SK-N-SH (cell line): Measurements from ENCODE around the gene C17orf75. TPM values are rescaled to one million over a fixed set of nuclear protein-coding genes. Genes with fewer than 3 reads are reported as not detected.

Source experiments
- CTCF ChIA-PET: fragments of 300-600, 350-600 bp; formaldehyde crosslinking; extraction: SDS; loops from one replicate; lab custom pipeline; 2021; lab: Yijun Ruan, JAX
- POLR2A ChIA-PET: fragments of 350-600 bp; sonication (Branson Sonifier 250); formaldehyde crosslinking; extraction: SDS; loops from one replicate; lab custom pipeline; 2020; ENCODE audit warnings: antibody characterized with exemption, inconsistent platforms; lab: Yijun Ruan, JAX
- DNase-seq: peaks from one replicate; pipeline ENCODE4 v3.0.0; 2012
- H2AFZ ChIP-seq: fragments of 200-600 bp; sonication (generic); 2 replicates; pipeline ENCODE4 v1.8.1; 2016; ENCODE audit warnings: antibody characterized with exemption, mild to moderate bottlenecking, low read depth
- H3F3A ChIP-seq: fragments of 200-600 bp; sonication (generic); replicated peaks from 2 replicates; pipeline ENCODE3; 2016; ENCODE audit warnings: antibody characterized with exemption, mild to moderate bottlenecking; ENCODE audit not compliant: insufficient read depth
- H3K27ac ChIP-seq, 2 experiments: fragments of 200-500 bp in 1 of 2; fragments of 200-600 bp in 1 of 2; sonication (Bioruptor generic) in 1 of 2; sonication (generic), shearing (Covaris generic) in 1 of 2; 2 replicates each; pipeline versions ENCODE4 v1.5.1 to v1.6.1; 2014 to 2016; ENCODE audit warnings: low read depth in 2 of 2, inconsistent platforms in 1 of 2, low read length in 1 of 2, mild to moderate bottlenecking in 1 of 2, mixed read lengths in 1 of 2
- H3K27me3 ChIP-seq: fragments of 200-600 bp; sonication (generic), shearing (Covaris generic); 2 replicates; pipeline ENCODE4 v1.6.1; 2016; ENCODE audit warnings: mixed run types; ENCODE audit not compliant: insufficient read depth
- H3K36me3 ChIP-seq, 2 experiments: fragments of 200-500 bp in 1 of 2; fragments of 200-600 bp in 1 of 2; sonication (Bioruptor generic) in 1 of 2; sonication (generic) in 1 of 2; replicated peaks in 1 of 2; 2 replicates each; pipeline versions ENCODE3 to v1.5.1; 2014 to 2016; ENCODE audit warnings: low read length in 1 of 2, mild to moderate bottlenecking in 1 of 2; ENCODE audit not compliant: insufficient read depth in 2 of 2, control insufficient read depth in 1 of 2
- H3K4me1 ChIP-seq, 2 experiments: fragments of 200-500 bp in 1 of 2; fragments of 200-600 bp in 1 of 2; sonication (Bioruptor generic) in 1 of 2; sonication (generic), shearing (Covaris generic) in 1 of 2; 2 replicates each; pipeline versions ENCODE4 v1.5.1 to v1.6.1; 2014 to 2016; ENCODE audit warnings: low read depth in 1 of 2, low read length in 1 of 2, mixed run types in 1 of 2; ENCODE audit not compliant: insufficient read depth in 2 of 2, control insufficient read depth in 1 of 2
- H3K4me2 ChIP-seq: fragments of 200-600 bp; sonication (generic), shearing (Covaris generic); 2 replicates; pipeline ENCODE4 v1.6.1; 2017; ENCODE audit warnings: mixed run types
- H3K4me3 ChIP-seq, 2 experiments: fragments of 200-500 bp in 1 of 2; fragments of 200-600 bp in 1 of 2; sonication (Bioruptor generic) in 1 of 2; sonication (generic), shearing (Covaris generic) in 1 of 2; 2 replicates each; pipeline versions ENCODE4 v1.5.1 to v1.8.1; 2014 to 2016; ENCODE audit warnings: low read depth in 2 of 2, inconsistent platforms in 1 of 2, low read length in 1 of 2, mild to moderate bottlenecking in 1 of 2, mixed read lengths in 1 of 2, moderate library complexity in 1 of 2
- H3K79me2 ChIP-seq: fragments of 200-600 bp; sonication (generic); 2 replicates; pipeline ENCODE4 v1.8.1; 2017; ENCODE audit warnings: mild to moderate bottlenecking; ENCODE audit not compliant: insufficient read depth
- H3K9ac ChIP-seq: fragments of 200-600 bp; sonication (generic); 2 replicates; pipeline ENCODE4 v1.6.1; 2017; ENCODE audit warnings: mixed run types
- H3K9me2 ChIP-seq: fragments of 200-600 bp; sonication (generic); 2 replicates; pipeline ENCODE4 v1.6.1; 2017; ENCODE audit warnings: mixed run types
- H3K9me3 ChIP-seq: fragments of 200-600 bp; sonication (generic); 2 replicates; pipeline ENCODE4 v1.6.1; 2017; ENCODE audit warnings: mixed run types, mild to moderate bottlenecking, moderate library complexity
- H4K20me1 ChIP-seq: fragments of 200-600 bp; sonication (generic); 2 replicates; pipeline ENCODE4 v1.6.1; 2017; ENCODE audit warnings: mild to moderate bottlenecking, mixed run types; ENCODE audit not compliant: insufficient read depth
- EP300 ChIP-seq, 2 experiments: IDR thresholded peaks; 2 replicates each; pipeline versions ENCODE4 v1.4.0 to v1.6.1; 2012; ENCODE audit warnings: borderline replicate concordance in 1 of 2, low read depth in 1 of 2, low read length in 1 of 2
- EZH2phosphoT487 ChIP-seq: fragments of 200-600 bp; sonication (generic); IDR thresholded peaks from 2 replicates; pipeline ENCODE4 v1.6.1; 2017; ENCODE audit warnings: low read depth, mixed run types, mild to moderate bottlenecking, antibody characterized with exemption, moderate library complexity, borderline replicate concordance
- FOSL2 ChIP-seq: IDR thresholded peaks from 2 replicates; pipeline ENCODE4 v1.4.0; 2012; ENCODE audit warnings: low read depth, mild to moderate bottlenecking, moderate library complexity, borderline replicate concordance
- FOXJ3 ChIP-seq: sonication (generic); formaldehyde crosslinking; IDR thresholded peaks from 2 replicates; pipeline ENCODE4 v1.5.1; 2020; ENCODE audit warnings: mild to moderate bottlenecking, missing genetic modification reagents
- FOXM1 ChIP-seq: IDR thresholded peaks from 2 replicates; pipeline ENCODE4 v1.4.0; 2012; ENCODE audit warnings: low read depth, mild to moderate bottlenecking
- GABPA ChIP-seq: IDR thresholded peaks from 2 replicates; pipeline ENCODE4 v1.4.0; 2012; ENCODE audit warnings: low read depth, mild to moderate bottlenecking
- GATA2 ChIP-seq: sonication (generic); formaldehyde crosslinking; IDR thresholded peaks from 2 replicates; pipeline ENCODE4 v1.5.0; 2020; ENCODE audit warnings: mild to moderate bottlenecking, missing genetic modification reagents
- MXI1 ChIP-seq: IDR thresholded peaks from 2 replicates; pipeline ENCODE4 v1.6.1; 2012; ENCODE audit warnings: mild to moderate bottlenecking, low read depth, low read length, improper control_type of control experiment
- NFIC ChIP-seq: IDR thresholded peaks from 2 replicates; pipeline ENCODE4 v1.4.0; 2012; ENCODE audit warnings: borderline replicate concordance
- RAD21 ChIP-seq: IDR thresholded peaks from 2 replicates; pipeline ENCODE4 v1.6.1; 2012; ENCODE audit warnings: mild to moderate bottlenecking, low read length
- SMC3 ChIP-seq: IDR thresholded peaks from 2 replicates; pipeline ENCODE4 v1.6.1; 2012; ENCODE audit warnings: low read depth, low read length, improper control_type of control experiment
- TCF12 ChIP-seq: IDR thresholded peaks from 2 replicates; pipeline ENCODE4 v1.4.0; 2012
- TEAD4 ChIP-seq: IDR thresholded peaks from 2 replicates; pipeline ENCODE4 v1.4.0; 2012; ENCODE audit warnings: mild to moderate bottlenecking, borderline replicate concordance; ENCODE audit not compliant: insufficient read depth
- YY1 ChIP-seq: IDR thresholded peaks from 2 replicates; pipeline ENCODE4 v1.4.0; 2012; ENCODE audit warnings: low read depth, mild to moderate bottlenecking
- WGBS: methylation state at CpG from one replicate; pipeline ENCODE4 v1.1.6; 2017; ENCODE audit warnings: low lambda C conversion rate; 5-methylcytosine and 5-hydroxymethylcytosine counted together
- polyA plus RNA-seq, 3 experiments: library from polyadenylated mRNA; depleted of rRNA; stranded (reverse); fragments of >200 nt; gene quantifications; 2 replicates each; pipeline ENCODE4 v1.2.3, GENCODE V29; 2012
- TF ChIP-seq, protein P1 (sequence below): IDR thresholded peaks from 2 replicates; pipeline ENCODE4 v1.4.0; 2012; ENCODE audit warnings: low read depth, borderline replicate concordance
- TF ChIP-seq, protein P2 (sequence below): IDR thresholded peaks from 2 replicates; pipeline ENCODE4 v1.6.1; 2012; ENCODE audit warnings: mild to moderate bottlenecking, low read depth, low read length, moderate library complexity
- TF ChIP-seq, protein P3 (sequence below): IDR thresholded peaks from 2 replicates; pipeline ENCODE4 v1.4.0; 2012; ENCODE audit warnings: low read depth, borderline replicate concordance
- TF ChIP-seq, protein P4 (sequence below): IDR thresholded peaks from 2 replicates; pipeline ENCODE4; 2012

Gene C17orf75
- polyA plus RNA-seq, 1 of the 3 experiments (the other 2 are of a cell fraction): 14.2 TPM

DNA sequence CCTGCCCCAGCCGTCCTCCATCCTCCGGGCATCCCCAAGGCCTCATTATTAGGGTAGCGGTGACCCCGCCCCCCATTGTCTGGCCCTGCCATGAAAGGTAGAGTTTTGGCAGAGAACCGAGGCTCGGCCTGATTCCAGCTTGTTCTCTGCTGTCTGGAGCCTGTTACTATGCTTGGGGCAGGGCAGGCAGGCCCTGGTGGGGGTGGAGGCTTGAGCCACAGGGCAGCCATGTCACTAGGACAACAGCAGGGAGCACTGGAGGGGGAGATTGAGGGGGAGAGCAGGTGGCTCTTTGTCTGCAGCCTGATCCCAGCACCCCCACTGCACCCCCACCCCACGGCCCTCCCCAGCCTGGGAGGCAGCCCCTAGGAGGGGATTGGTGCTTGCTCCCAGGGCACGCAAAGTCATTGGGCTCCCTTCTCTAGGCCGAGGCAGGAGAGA is 60.9 kb downstream of the C17orf75 start:
- CTCF ChIA-PET: interaction anchor here (1.4 to 2.2 kb wide), 3 partner anchors 15 to 39 kb away, joined by 3 to 11 read pairs (median 4); partner anchors contain the start of gene RHBDL3

DNA sequence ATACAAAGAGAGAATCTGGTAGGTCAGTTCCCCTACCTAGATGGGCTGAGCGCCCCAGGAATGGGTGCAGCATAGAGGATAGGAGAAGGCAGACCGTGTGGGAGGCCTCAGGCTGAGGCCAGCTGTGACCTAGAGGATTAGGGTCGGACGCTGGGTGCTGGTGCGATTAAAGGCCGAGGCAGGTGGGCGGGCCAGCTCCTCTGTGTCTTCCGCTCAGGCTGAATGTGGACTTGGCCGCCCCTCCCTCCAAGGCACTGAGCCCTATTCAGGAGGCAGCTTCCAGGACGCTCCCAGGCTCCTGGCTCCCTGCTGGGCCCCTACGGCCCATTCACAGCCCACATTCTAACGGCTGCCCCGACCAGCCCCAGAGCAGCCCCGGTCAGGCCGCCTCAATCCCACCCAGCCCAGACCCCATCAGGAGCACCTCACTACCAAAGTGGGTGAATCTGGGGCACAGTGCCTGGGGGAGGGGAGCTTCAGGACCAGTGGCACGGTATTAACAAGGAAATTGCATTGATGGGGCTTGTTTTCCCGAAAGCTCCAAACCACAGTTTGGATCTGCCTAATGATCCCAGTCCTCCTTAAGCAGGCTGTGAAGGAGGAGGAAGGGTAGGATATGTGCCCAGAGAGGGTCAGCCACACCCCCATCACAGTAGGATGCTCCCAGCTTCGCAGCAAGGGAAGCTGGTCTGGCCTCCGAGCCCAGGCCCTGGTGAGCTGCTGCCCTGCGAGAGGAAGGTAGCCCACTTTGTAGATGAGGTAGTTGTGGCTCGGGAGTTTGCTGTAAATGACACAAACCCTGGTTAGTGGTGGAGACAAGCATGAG is 61.9 kb downstream of the C17orf75 start:
- H3K4me2 ChIP-seq: no peak overlapping the region
- H2AFZ ChIP-seq: no peak overlapping the region
- TF ChIP-seq, protein P1, sequence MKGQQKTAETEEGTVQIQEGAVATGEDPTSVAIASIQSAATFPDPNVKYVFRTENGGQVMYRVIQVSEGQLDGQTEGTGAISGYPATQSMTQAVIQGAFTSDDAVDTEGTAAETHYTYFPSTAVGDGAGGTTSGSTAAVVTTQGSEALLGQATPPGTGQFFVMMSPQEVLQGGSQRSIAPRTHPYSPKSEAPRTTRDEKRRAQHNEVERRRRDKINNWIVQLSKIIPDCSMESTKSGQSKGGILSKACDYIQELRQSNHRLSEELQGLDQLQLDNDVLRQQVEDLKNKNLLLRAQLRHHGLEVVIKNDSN: no peak
- TF ChIP-seq, protein P2, sequence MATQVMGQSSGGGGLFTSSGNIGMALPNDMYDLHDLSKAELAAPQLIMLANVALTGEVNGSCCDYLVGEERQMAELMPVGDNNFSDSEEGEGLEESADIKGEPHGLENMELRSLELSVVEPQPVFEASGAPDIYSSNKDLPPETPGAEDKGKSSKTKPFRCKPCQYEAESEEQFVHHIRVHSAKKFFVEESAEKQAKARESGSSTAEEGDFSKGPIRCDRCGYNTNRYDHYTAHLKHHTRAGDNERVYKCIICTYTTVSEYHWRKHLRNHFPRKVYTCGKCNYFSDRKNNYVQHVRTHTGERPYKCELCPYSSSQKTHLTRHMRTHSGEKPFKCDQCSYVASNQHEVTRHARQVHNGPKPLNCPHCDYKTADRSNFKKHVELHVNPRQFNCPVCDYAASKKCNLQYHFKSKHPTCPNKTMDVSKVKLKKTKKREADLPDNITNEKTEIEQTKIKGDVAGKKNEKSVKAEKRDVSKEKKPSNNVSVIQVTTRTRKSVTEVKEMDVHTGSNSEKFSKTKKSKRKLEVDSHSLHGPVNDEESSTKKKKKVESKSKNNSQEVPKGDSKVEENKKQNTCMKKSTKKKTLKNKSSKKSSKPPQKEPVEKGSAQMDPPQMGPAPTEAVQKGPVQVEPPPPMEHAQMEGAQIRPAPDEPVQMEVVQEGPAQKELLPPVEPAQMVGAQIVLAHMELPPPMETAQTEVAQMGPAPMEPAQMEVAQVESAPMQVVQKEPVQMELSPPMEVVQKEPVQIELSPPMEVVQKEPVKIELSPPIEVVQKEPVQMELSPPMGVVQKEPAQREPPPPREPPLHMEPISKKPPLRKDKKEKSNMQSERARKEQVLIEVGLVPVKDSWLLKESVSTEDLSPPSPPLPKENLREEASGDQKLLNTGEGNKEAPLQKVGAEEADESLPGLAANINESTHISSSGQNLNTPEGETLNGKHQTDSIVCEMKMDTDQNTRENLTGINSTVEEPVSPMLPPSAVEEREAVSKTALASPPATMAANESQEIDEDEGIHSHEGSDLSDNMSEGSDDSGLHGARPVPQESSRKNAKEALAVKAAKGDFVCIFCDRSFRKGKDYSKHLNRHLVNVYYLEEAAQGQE: no peak
- TF ChIP-seq RAD21: no peak
- no peak for TF ChIP-seq SMC3
- TF ChIP-seq YY1: no peak
- TF ChIP-seq EZH2phosphoT487: no peak
- no peak for TF ChIP-seq GABPA
- no peak for TF ChIP-seq FOSL2
- TF ChIP-seq NFIC: no peak
- TF ChIP-seq GATA2 (CRISPR knock-in tag): no peak
- TF ChIP-seq FOXJ3 (CRISPR knock-in tag): no peak
- no peak for TF ChIP-seq EP300 (IDR thresholded peaks at IDR 0.05; ENCODE audit: borderline replicate concordance in 1 of 2, low read depth in 1 of 2, low read length in 1 of 2)
- no peak for TF ChIP-seq MXI1
- TF ChIP-seq TCF12: no peak
- TF ChIP-seq, protein P3, sequence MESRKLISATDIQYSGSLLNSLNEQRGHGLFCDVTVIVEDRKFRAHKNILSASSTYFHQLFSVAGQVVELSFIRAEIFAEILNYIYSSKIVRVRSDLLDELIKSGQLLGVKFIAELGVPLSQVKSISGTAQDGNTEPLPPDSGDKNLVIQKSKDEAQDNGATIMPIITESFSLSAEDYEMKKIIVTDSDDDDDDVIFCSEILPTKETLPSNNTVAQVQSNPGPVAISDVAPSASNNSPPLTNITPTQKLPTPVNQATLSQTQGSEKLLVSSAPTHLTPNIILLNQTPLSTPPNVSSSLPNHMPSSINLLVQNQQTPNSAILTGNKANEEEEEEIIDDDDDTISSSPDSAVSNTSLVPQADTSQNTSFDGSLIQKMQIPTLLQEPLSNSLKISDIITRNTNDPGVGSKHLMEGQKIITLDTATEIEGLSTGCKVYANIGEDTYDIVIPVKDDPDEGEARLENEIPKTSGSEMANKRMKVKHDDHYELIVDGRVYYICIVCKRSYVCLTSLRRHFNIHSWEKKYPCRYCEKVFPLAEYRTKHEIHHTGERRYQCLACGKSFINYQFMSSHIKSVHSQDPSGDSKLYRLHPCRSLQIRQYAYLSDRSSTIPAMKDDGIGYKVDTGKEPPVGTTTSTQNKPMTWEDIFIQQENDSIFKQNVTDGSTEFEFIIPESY: no peak
- no peak for TF ChIP-seq TEAD4
- TF ChIP-seq FOXM1: no peak
- TF ChIP-seq, protein P4, sequence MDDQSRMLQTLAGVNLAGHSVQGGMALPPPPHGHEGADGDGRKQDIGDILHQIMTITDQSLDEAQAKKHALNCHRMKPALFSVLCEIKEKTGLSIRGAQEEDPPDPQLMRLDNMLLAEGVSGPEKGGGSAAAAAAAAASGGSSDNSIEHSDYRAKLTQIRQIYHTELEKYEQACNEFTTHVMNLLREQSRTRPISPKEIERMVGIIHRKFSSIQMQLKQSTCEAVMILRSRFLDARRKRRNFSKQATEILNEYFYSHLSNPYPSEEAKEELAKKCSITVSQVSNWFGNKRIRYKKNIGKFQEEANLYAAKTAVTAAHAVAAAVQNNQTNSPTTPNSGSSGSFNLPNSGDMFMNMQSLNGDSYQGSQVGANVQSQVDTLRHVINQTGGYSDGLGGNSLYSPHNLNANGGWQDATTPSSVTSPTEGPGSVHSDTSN: no peak
- TF ChIP-seq, all 33 proteins: peak for 0
- no peaks in the 10 kb centered on the region for H3K9me2 ChIP-seq
- no peaks in the 10 kb centered on the region for H3K36me3 ChIP-seq
- H3K4me3 ChIP-seq: no peak overlapping the region
- H3K79me2 ChIP-seq: no peaks in the 10 kb centered on the region
- 96% methylated on average over 11 of the region's 21 CpGs for WGBS
- peaks cover 7 to 26% of the 10 kb centered on the region in 2 experiments; a peak in 2 of 4 replicates for H3K4me1 ChIP-seq
- no peak overlapping the region for H3K9ac ChIP-seq
- peaks cover 4% of the 10 kb centered on the region for H3F3A ChIP-seq
- no peak overlapping the region for H3K27ac ChIP-seq
- H3K9me3 ChIP-seq: no peaks in the 10 kb centered on the region
- no peak for DNase-seq
- no peaks in the 10 kb centered on the region for H4K20me1 ChIP-seq
- ChIA-PET POLR2A (no interaction called here), CTCF (interaction anchor here (1.4 to 2.2 kb wide), 3 partner anchors 14 to 40 kb away, joined by 3 to 11 read pairs (median 4); partner anchors contain the start of gene RHBDL3)
- H3K27me3 ChIP-seq: no peaks in the 10 kb centered on the region

More for the DNA sequence above, 60.9 kb downstream of the C17orf75 start:
- POLR2A ChIA-PET: no interaction called here
- no peaks in the 10 kb centered on the region for H3K79me2 ChIP-seq
- TF ChIP-seq FOSL2: no peak
- H3K27ac ChIP-seq: no peak overlapping the region
- no peaks in the 10 kb centered on the region for H3K27me3 ChIP-seq
- WGBS: 60% methylated on average over 8 of the region's 9 CpGs
- no peaks in the 10 kb centered on the region for H3K36me3 ChIP-seq
- H3K4me1 ChIP-seq: peaks cover 0 to 21% of the 10 kb centered on the region in 2 experiments; a peak in 1 of 4 replicates
- H3F3A ChIP-seq: peaks cover 4% of the 10 kb centered on the region
- H3K4me2 ChIP-seq: no peak overlapping the region
- H2AFZ ChIP-seq: no peak overlapping the region
- no peak overlapping the region for H3K9ac ChIP-seq
- no peaks in the 10 kb centered on the region for H4K20me1 ChIP-seq
- DNase-seq: no peak
- H3K4me3 ChIP-seq: no peak overlapping the region
- no peaks in the 10 kb centered on the region for H3K9me3 ChIP-seq
- no peaks in the 10 kb centered on the region for H3K9me2 ChIP-seq
